Liver (tissue), 9 donors: Measurements from ENCODE around the gene BLID. TPM values are rescaled to one million over a fixed set of nuclear protein-coding genes. Genes with fewer than 3 reads are reported as not detected.

Source experiments
- DNase-seq: peaks from one replicate; pipeline ENCODE4 v3.0.0-alpha.2; 2017; ENCODE audit warnings: low spot score
- H3K27ac ChIP-seq, 2 donors: one replicate each; pipeline ENCODE4 v1.7.0; 2013; ENCODE audit warnings: inconsistent platforms in 2 of 2, low read length in 2 of 2, control low read depth in 1 of 2, low read depth in 1 of 2, mild to moderate bottlenecking in 1 of 2
- H3K27me3 ChIP-seq, 4 donors: one replicate each; pipeline versions ENCODE4 v1.6.1 to v1.7.0; 2013; ENCODE audit warnings: low read length in 3 of 4, inconsistent platforms in 1 of 4, mild to moderate bottlenecking in 1 of 4, moderate library complexity in 1 of 4; ENCODE audit not compliant: control insufficient read depth in 4 of 4, insufficient read depth in 4 of 4
- H3K36me3 ChIP-seq, 4 donors: one replicate each; pipeline versions ENCODE4 v1.6.1 to v1.7.0; 2013; ENCODE audit warnings: low read length in 3 of 4, mild to moderate bottlenecking in 3 of 4, low read depth in 1 of 4, moderate library complexity in 1 of 4; ENCODE audit not compliant: control insufficient read depth in 4 of 4, insufficient read depth in 3 of 4
- H3K4me1 ChIP-seq, 4 donors: one replicate each; pipeline versions ENCODE4 v1.6.1 to v1.7.0; 2013; ENCODE audit warnings: low read length in 3 of 4, mild to moderate bottlenecking in 3 of 4, moderate library complexity in 1 of 4; ENCODE audit not compliant: control insufficient read depth in 4 of 4, insufficient read depth in 4 of 4
- H3K4me3 ChIP-seq, 3 donors: one replicate each; pipeline versions ENCODE4 v1.6.1 to v1.7.0; 2013; ENCODE audit warnings: low read length in 3 of 3, control low read depth in 1 of 3, low read depth in 1 of 3, mild to moderate bottlenecking in 1 of 3
- H3K9ac ChIP-seq, 2 donors: one replicate each; pipeline ENCODE4 v1.7.0; 2013; ENCODE audit warnings: low read length in 2 of 2, mild to moderate bottlenecking in 2 of 2, moderate library complexity in 2 of 2, control low read depth in 1 of 2, low read depth in 1 of 2
- H3K9me3 ChIP-seq, 4 donors: one replicate each; pipeline versions ENCODE4 v1.6.1 to v1.7.0; 2013; ENCODE audit warnings: low read length in 3 of 4; ENCODE audit not compliant: control insufficient read depth in 4 of 4
- ATF3 ChIP-seq: IDR thresholded peaks from 2 replicates; pipeline ENCODE4 v1.6.1; 2016; ENCODE audit warnings: antibody characterized with exemption
- EGR1 ChIP-seq, 2 donors: IDR thresholded peaks; 2 replicates each; pipeline ENCODE4 v1.6.1; 2016 to 2018; ENCODE audit warnings: antibody characterized with exemption in 2 of 2, low read depth in 2 of 2
- FOXA2 ChIP-seq: IDR thresholded peaks from 2 replicates; pipeline ENCODE4 v1.6.1; 2016; ENCODE audit warnings: antibody characterized with exemption
- GABPA ChIP-seq, 2 donors: IDR thresholded peaks in 1 of 2; conservative IDR thresholded peaks in 1 of 2; 2 replicates each; pipeline ENCODE4 v1.6.1; 2016; ENCODE audit warnings: antibody characterized with exemption in 2 of 2, mild to moderate bottlenecking in 1 of 2, moderate library complexity in 1 of 2
- HNF4G ChIP-seq: IDR thresholded peaks from 2 replicates; pipeline ENCODE4 v1.6.1; 2016; ENCODE audit warnings: antibody characterized with exemption
- JUND ChIP-seq, 2 donors: IDR thresholded peaks; 2 replicates each; pipeline ENCODE4 v1.6.1; 2016; ENCODE audit warnings: antibody characterized with exemption in 2 of 2
- RAD21 ChIP-seq, 2 donors: IDR thresholded peaks; 2 replicates each; pipeline ENCODE4 v1.6.1; 2016; ENCODE audit warnings: antibody characterized with exemption in 2 of 2, mild to moderate bottlenecking in 2 of 2
- RXRA ChIP-seq, 2 donors: IDR thresholded peaks; 2 replicates each; pipeline ENCODE4 v1.6.1; 2017 to 2018; ENCODE audit warnings: antibody characterized with exemption in 2 of 2, mild to moderate bottlenecking in 1 of 2
- TAF1 ChIP-seq: conservative IDR thresholded peaks from 2 replicates; pipeline ENCODE4 v1.6.1; 2016; ENCODE audit warnings: antibody characterized with exemption, mild to moderate bottlenecking
- ZBTB33 ChIP-seq: IDR thresholded peaks from 2 replicates; pipeline ENCODE4 v1.6.1; 2016; ENCODE audit warnings: antibody characterized with exemption
- WGBS: extraction: QIAGEN DNeasy Blood & Tissue Kit; methylation state at CpG from one replicate; pipeline ENCODE4 v1.1.7; 2013; 5-methylcytosine and 5-hydroxymethylcytosine counted together
- polyA plus RNA-seq, 2 donors: library from polyadenylated mRNA; stranded (reverse) in 1 of 2; unstranded in 1 of 2; fragments of 200-250 nt in 1 of 2; fragments of >200 nt in 1 of 2; fragmentation: Nextera tagmentation in 1 of 2; extraction: Ambion mirVana in 1 of 2; gene quantifications; one replicate each; pipeline versions ENCODE4 v1.2.1 to v1.2.3, GENCODE V29; 2013 to 2015
- total RNA-seq, 2 donors: library from RNA; depleted of rRNA; stranded (reverse); fragments of >200 nt; gene quantifications; one replicate each; pipeline ENCODE4 v1.2.3, GENCODE V29; 2014
- TF ChIP-seq, protein P1 (sequence below): IDR thresholded peaks from 2 replicates; pipeline ENCODE4 v1.6.1; 2016; ENCODE audit warnings: antibody characterized with exemption, mild to moderate bottlenecking
- donor health status: healthy.
- donor health status: healthy.
- donor health status: healthy.
- donor health status: healthy.
- donor health status: healthy.

Gene BLID
- total and polyA plus RNA-seq, 4 donors = 0.18 to 0.84 (median 0.33) TPM; not detected in 1

GRCh38 chr11:122131126-122131525, 15.1 kb upstream of the BLID start:
- Histone ChIP-seq H3K27me3 (no peaks in the 10 kb centered on the region), H3K4me1 (no peaks in the 10 kb centered on the region), H3K36me3 (no peaks in the 10 kb centered on the region), H3K9ac (no peak overlapping the region), H3K4me3 (no peak overlapping the region), H3K27ac (no peak overlapping the region), H3K9me3 (no peaks in the 10 kb centered on the region)
- DNase-seq = no peak
- 85% methylated on average over 2 of the region's 2 CpGs for WGBS
- TF ChIP-seq HNF4G = no peak
- no peak for TF ChIP-seq RAD21 (IDR thresholded peaks at IDR 0.05)
- TF ChIP-seq, protein P1, sequence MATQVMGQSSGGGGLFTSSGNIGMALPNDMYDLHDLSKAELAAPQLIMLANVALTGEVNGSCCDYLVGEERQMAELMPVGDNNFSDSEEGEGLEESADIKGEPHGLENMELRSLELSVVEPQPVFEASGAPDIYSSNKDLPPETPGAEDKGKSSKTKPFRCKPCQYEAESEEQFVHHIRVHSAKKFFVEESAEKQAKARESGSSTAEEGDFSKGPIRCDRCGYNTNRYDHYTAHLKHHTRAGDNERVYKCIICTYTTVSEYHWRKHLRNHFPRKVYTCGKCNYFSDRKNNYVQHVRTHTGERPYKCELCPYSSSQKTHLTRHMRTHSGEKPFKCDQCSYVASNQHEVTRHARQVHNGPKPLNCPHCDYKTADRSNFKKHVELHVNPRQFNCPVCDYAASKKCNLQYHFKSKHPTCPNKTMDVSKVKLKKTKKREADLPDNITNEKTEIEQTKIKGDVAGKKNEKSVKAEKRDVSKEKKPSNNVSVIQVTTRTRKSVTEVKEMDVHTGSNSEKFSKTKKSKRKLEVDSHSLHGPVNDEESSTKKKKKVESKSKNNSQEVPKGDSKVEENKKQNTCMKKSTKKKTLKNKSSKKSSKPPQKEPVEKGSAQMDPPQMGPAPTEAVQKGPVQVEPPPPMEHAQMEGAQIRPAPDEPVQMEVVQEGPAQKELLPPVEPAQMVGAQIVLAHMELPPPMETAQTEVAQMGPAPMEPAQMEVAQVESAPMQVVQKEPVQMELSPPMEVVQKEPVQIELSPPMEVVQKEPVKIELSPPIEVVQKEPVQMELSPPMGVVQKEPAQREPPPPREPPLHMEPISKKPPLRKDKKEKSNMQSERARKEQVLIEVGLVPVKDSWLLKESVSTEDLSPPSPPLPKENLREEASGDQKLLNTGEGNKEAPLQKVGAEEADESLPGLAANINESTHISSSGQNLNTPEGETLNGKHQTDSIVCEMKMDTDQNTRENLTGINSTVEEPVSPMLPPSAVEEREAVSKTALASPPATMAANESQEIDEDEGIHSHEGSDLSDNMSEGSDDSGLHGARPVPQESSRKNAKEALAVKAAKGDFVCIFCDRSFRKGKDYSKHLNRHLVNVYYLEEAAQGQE = no peak
- TF ChIP-seq JUND (IDR thresholded peaks at IDR 0.05) = no peak
- TF ChIP-seq EGR1 (IDR thresholded peaks at IDR 0.05; ENCODE audit: low read depth in 2 of 2) = no peak
- TF ChIP-seq FOXA2 = no peak
- no peak for TF ChIP-seq RXRA (IDR thresholded peaks at IDR 0.05)
- TF ChIP-seq ATF3 = no peak
- TF ChIP-seq GABPA (IDR thresholded peaks at IDR 0.05 in 1 of 2, conservative IDR thresholded peaks at IDR 0.05 in 1 of 2) = no peak

- Histone ChIP-seq H3K9ac (no peak overlapping the region), H3K27ac (no peak overlapping the region)
Measured at GRCh38 chr11:122128146-122128545, 12.1 kb upstream of the BLID start.

More at GRCh38 chr11:122128146-122128545, 12.1 kb upstream of the BLID start:
- TF ChIP-seq ZBTB33 = no peak
- TF ChIP-seq RAD21 (IDR thresholded peaks at IDR 0.05) = no peak
- no peak for TF ChIP-seq GABPA (IDR thresholded peaks at IDR 0.05 in 1 of 2, conservative IDR thresholded peaks at IDR 0.05 in 1 of 2)
- TF ChIP-seq RXRA (IDR thresholded peaks at IDR 0.05) = no peak
- no peak for TF ChIP-seq TAF1
- no peaks in the 10 kb centered on the region for H3K9me3 ChIP-seq
- no peak for DNase-seq
- H3K4me3 ChIP-seq = no peak overlapping the region
- WGBS = 83% methylated on average over 5 of the region's 5 CpGs
- no peaks in the 10 kb centered on the region for H3K36me3 ChIP-seq
- no peaks in the 10 kb centered on the region for H3K27me3 ChIP-seq
- H3K4me1 ChIP-seq = no peaks in the 10 kb centered on the region
